Transverse colon (tissue), 4 donors: ENCODE results near the gene PAPSS1. TPM values are rescaled to one million over a fixed set of nuclear protein-coding genes. Genes with fewer than 3 reads are reported as not detected.

ENCODE experiments used
- DNase-seq: peaks from one replicate; pipeline ENCODE4 v3.0.0-alpha.2; 2019
- H3K27ac ChIP-seq, 4 donors: fragments of 200-600 bp; sonication (generic); 2 replicates each; pipeline ENCODE4 v1.5.1; 2016 to 2018; ENCODE audit warnings: inconsistent platforms in 4 of 4
- H3K27me3 ChIP-seq: fragments of 200-600 bp; sonication (generic); 2 replicates; pipeline ENCODE4 v1.5.1; 2017; ENCODE audit warnings: inconsistent platforms
- H3K36me3 ChIP-seq, 4 donors: fragments of 200-600 bp; sonication (generic); 2 replicates each; pipeline ENCODE4 v1.5.1; 2017 to 2019; ENCODE audit warnings: inconsistent platforms in 4 of 4
- H3K4me1 ChIP-seq, 4 donors: fragments of 200-600 bp; sonication (generic); 2 replicates each; pipeline ENCODE4 v1.5.1; 2017 to 2020; ENCODE audit warnings: inconsistent platforms in 4 of 4
- H3K4me3 ChIP-seq, 4 donors: fragments of 200-600 bp; sonication (generic); 1 replicate in 1 of 4; 2 replicates in 3 of 4; pipeline versions ENCODE4 v1.5.1 to v1.6.1; 2017 to 2019; ENCODE audit warnings: inconsistent platforms in 4 of 4
- H3K9me3 ChIP-seq, 2 donors: fragments of 200-600 bp; sonication (generic); 2 replicates each; pipeline ENCODE4 v1.5.1; 2017 to 2019; ENCODE audit warnings: inconsistent platforms in 2 of 2
- CTCF ChIP-seq, 5 experiments: fragments of 200-600 bp in 3 of 5; fragments of 450-650 bp in 2 of 5; sonication (generic) in 3 of 5; IDR thresholded peaks; 1 replicate in 2 of 5; 2 replicates in 3 of 5; pipeline ENCODE4 v1.5.1; 2016 to 2017; ENCODE audit warnings: antibody characterized with exemption in 5 of 5, inconsistent platforms in 3 of 5, mild to moderate bottlenecking in 2 of 5, moderate library complexity in 1 of 5
- EP300 ChIP-seq: sonication (generic); formaldehyde crosslinking; IDR thresholded peaks from one replicate; pipeline ENCODE4 v1.6.1; 2017; ENCODE audit warnings: antibody characterized with exemption, low read depth
- POLR2A ChIP-seq: fragments of 450-650 bp; IDR thresholded peaks from one replicate; pipeline ENCODE4 v1.6.1; 2016; ENCODE audit warnings: antibody characterized with exemption, mild to moderate bottlenecking, moderate library complexity
- POLR2AphosphoS5 ChIP-seq, 3 donors: sonication (generic); formaldehyde crosslinking; IDR thresholded peaks; one replicate each; pipeline ENCODE4 v1.6.1; 2016; ENCODE audit warnings: antibody characterized with exemption in 3 of 3
- WGBS, 2 donors: methylation state at CpG; one replicate each; pipeline ENCODE4 v1.1.5; 2018; ENCODE audit warnings: low coverage in 1 of 2; 5-methylcytosine and 5-hydroxymethylcytosine counted together
- in situ Hi-C, 4 donors: fragments of 200-750 bp; cut with MboI; loops; one replicate each; pipeline versions ENCODE4 v1.15.0 to v1.15.1; 2017; ENCODE audit warnings: low sequenced_read_pairs in 3 of 4, low pct_ligation_motif_present in 1 of 4, low pct_unique_long_range_greater_than_20kb in 1 of 4
- intact Hi-C: fragments of 100-400 bp; cut with DNase I; formaldehyde crosslinking; loops from one replicate; pipeline ENCODE4 v1.15.1; 2023; ENCODE audit warnings: low total_unique reads
- total RNA-seq, 4 donors: library from RNA; depleted of rRNA; stranded (reverse); fragments of >200 nt; gene quantifications; one replicate each; pipeline ENCODE4 v1.1.0, GENCODE V29; 2016

PAPSS1 gene
- total RNA-seq, 4 donors from 2014 or later = 7.5 to 23.3 (median 16.8) TPM

GRCh38 chr4:107740950-107741701 is 21.1 kb upstream of the PAPSS1 start:
- intact Hi-C loops = no loop called here
- Histone ChIP-seq H3K4me3 (no peak overlapping the region), H3K4me1 (peaks cover 2 to 8% (median 7%) of the 10 kb centered on the region in 4 donors), H3K27me3 (no peaks in the 10 kb centered on the region), H3K36me3 (no peaks in the 10 kb centered on the region), H3K27ac (peak overlapping the region; percentile 60 to 78 (median 68)), H3K9me3 (no peaks in the 10 kb centered on the region)
- DNase-seq = peak; percentile 21
- TF ChIP-seq POLR2AphosphoS5 (IDR thresholded peaks at IDR 0.05) (peak in 2 of 3 donors; percentile 42 to 56), POLR2A (no peak)
- WGBS, 2 donors = 42 to 59% methylated on average over 9 to 11 of the region's 11 CpGs
- in situ Hi-C loops = no loop called here

GRCh38 chr4:107740381-107740780 is 20.3 kb upstream of the PAPSS1 start:
- 68% methylated on average over 3 of the region's 3 CpGs; no CpG with 5 or more reads in 1 of the 2 donors for WGBS, 2 donors
- DNase-seq = no peak

GRCh38 chr4:107737450-107737849 is 17.4 kb upstream of the PAPSS1 start:
- TF ChIP-seq EP300 = no peak
- Histone ChIP-seq H3K27ac (no peak overlapping the region), H3K27me3 (no peaks in the 10 kb centered on the region), H3K36me3 (no peaks in the 10 kb centered on the region), H3K4me1 (peaks cover 2 to 8% (median 7%) of the 10 kb centered on the region in 4 donors), H3K4me3 (no peak overlapping the region), H3K9me3 (no peaks in the 10 kb centered on the region)
- in situ Hi-C loops = no loop called here
- intact Hi-C loops = no loop called here
- 71 to 77% methylated on average over 2 to 4 of the region's 4 CpGs for WGBS, 2 donors
- no peak for DNase-seq

More at GRCh38 chr4:107740381-107740780, 20.3 kb upstream of the PAPSS1 start:
- H3K27me3 ChIP-seq = no peaks in the 10 kb centered on the region
- peak overlapping the region; percentile 60 to 78 (median 68) for H3K27ac ChIP-seq
- in situ Hi-C loops (no loop called here), intact Hi-C loops (no loop called here)
- H3K4me3 ChIP-seq = no peak overlapping the region
- peaks cover 2 to 8% (median 7%) of the 10 kb centered on the region in 4 donors for H3K4me1 ChIP-seq
- TF ChIP-seq CTCF (IDR thresholded peaks at IDR 0.05) (peak in 1 of 5 experiments; percentile 20), POLR2A (no peak)
- H3K9me3 ChIP-seq = no peaks in the 10 kb centered on the region
- H3K36me3 ChIP-seq = no peaks in the 10 kb centered on the region

- WGBS, 2 donors = 59 to 88% methylated on average over 1 to 7 of the region's 7 CpGs
- intact Hi-C loops (no loop called here), in situ Hi-C loops (no loop called here)
- no peak overlapping the region for H3K27ac ChIP-seq
- H3K4me1 ChIP-seq = peaks cover 2 to 8% (median 7%) of the 10 kb centered on the region in 4 donors
- H3K27me3 ChIP-seq = no peaks in the 10 kb centered on the region
- no peaks in the 10 kb centered on the region for H3K36me3 ChIP-seq
- no peak overlapping the region for H3K4me3 ChIP-seq
- DNase-seq = peak; percentile 19
- H3K9me3 ChIP-seq = no peaks in the 10 kb centered on the region
- TF ChIP-seq POLR2AphosphoS5 (IDR thresholded peaks at IDR 0.05) = no peak
- TF ChIP-seq CTCF (IDR thresholded peaks at IDR 0.05) = peak; percentile 63 to 88 (median 76)
Measured at GRCh38 chr4:107736924-107737448, 17.0 kb upstream of the PAPSS1 start.

GRCh38 chr4:107736037-107736436 is 16.0 kb upstream of the PAPSS1 start:
- H3K9me3 ChIP-seq = no peaks in the 10 kb centered on the region
- no peaks in the 10 kb centered on the region for H3K36me3 ChIP-seq
- H3K4me1 ChIP-seq = peaks cover 2 to 6% (median 5%) of the 10 kb centered on the region in 4 donors
- TF ChIP-seq CTCF (IDR thresholded peaks at IDR 0.05) (no peak), POLR2A (no peak), EP300 (no peak), POLR2AphosphoS5 (IDR thresholded peaks at IDR 0.05) (no peak)
- intact Hi-C loops = no loop called here
- H3K27ac ChIP-seq = no peak overlapping the region
- 47 to 57% methylated on average over 2 to 3 of the region's 3 CpGs for WGBS, 2 donors
- H3K4me3 ChIP-seq = no peak overlapping the region
- no peak for DNase-seq
- in situ Hi-C loops = no loop called here
- H3K27me3 ChIP-seq = no peaks in the 10 kb centered on the region
